B cell (primary cell): ENCODE results near the gene ANKS6. TPM values are rescaled to one million over a fixed set of nuclear protein-coding genes. Genes with fewer than 3 reads are reported as not detected.

ENCODE experiments used
- ATAC-seq: fragments of 200-7000 bp; cut with Tn5 transposase; one replicate; pipeline ENCODE4 v1.10.0; 2021; ENCODE audit warnings: low read depth, mild to moderate bottlenecking, moderate number of reproducible peaks, moderate library complexity
- CTCF ChIA-PET: fragments of 350-600 bp; sonication (Branson Sonifier 250); formaldehyde crosslinking; loops from one replicate; lab custom pipeline; 2021; ENCODE audit warnings: antibody characterized with exemption, inconsistent platforms; lab: Charles Lee
- POLR2A ChIA-PET: fragments of 350-600 bp; sonication (Branson Sonifier 250); formaldehyde crosslinking; loops from one replicate; lab custom pipeline; 2021; ENCODE audit warnings: antibody characterized with exemption; lab: Charles Lee
- DNase-seq: peaks from one replicate; pipeline ENCODE4 v3.0.0; 2013
- H2AFZ ChIP-seq: 2 replicates; pipeline ENCODE4 v1.6.1; 2012; ENCODE audit warnings: mild to moderate bottlenecking, low read depth, low read length; ENCODE audit not compliant: insufficient read depth, poor library complexity, severe bottlenecking
- H3K27ac ChIP-seq, 2 donors: 1 replicate in 1 of 2; 2 replicates in 1 of 2; pipeline ENCODE4 v1.5.1; 2012 to 2013; ENCODE audit warnings: low read length in 2 of 2, mild to moderate bottlenecking in 2 of 2, moderate library complexity in 1 of 2
- H3K27me3 ChIP-seq, 4 experiments: fragments of 200-600 bp in 1 of 4; sonication (generic) in 1 of 4; replicated peaks in 1 of 4; 1 replicate in 2 of 4; 2 replicates in 2 of 4; pipeline versions ENCODE4 v1.6.1 to v1.7.0; 2013 to 2016; ENCODE audit warnings: low read length in 3 of 4, mild to moderate bottlenecking in 2 of 4, mixed read lengths in 1 of 4, moderate library complexity in 1 of 4; ENCODE audit not compliant: insufficient read depth in 4 of 4, control insufficient read depth in 3 of 4; ENCODE audit errors: control extremely low read depth in 1 of 4
- H3K36me3 ChIP-seq, 2 experiments: replicated peaks in 1 of 2; 1 replicate in 1 of 2; 2 replicates in 1 of 2; pipeline versions ENCODE4 v1.6.1 to v1.7.1; 2013; ENCODE audit warnings: low read length in 1 of 2; ENCODE audit not compliant: insufficient read depth in 2 of 2, control insufficient read depth in 1 of 2; ENCODE audit errors: control extremely low read depth in 1 of 2, extremely low read depth in 1 of 2
- H3K4me1 ChIP-seq, 2 donors: fragments of 200-600 bp in 1 of 2; sonication (generic) in 1 of 2; 1 replicate in 1 of 2; 2 replicates in 1 of 2; pipeline versions ENCODE4 v1.5.1 to v1.6.1; 2013 to 2017; ENCODE audit warnings: low read length in 2 of 2; ENCODE audit not compliant: control insufficient read depth in 2 of 2, insufficient read depth in 2 of 2
- H3K4me2 ChIP-seq: replicated peaks from 2 replicates; pipeline ENCODE3; 2012; ENCODE audit warnings: mild to moderate bottlenecking, low read depth, low read length; ENCODE audit not compliant: poor library complexity, severe bottlenecking
- H3K4me3 ChIP-seq, 5 experiments: fragments of 200-600 bp in 1 of 5; sonication (generic) in 1 of 5; 1 replicate in 3 of 5; 2 replicates in 2 of 5; pipeline versions ENCODE4 v1.5.1 to v1.7.0; 2011 to 2016; ENCODE audit warnings: low read length in 4 of 5, mild to moderate bottlenecking in 4 of 5, low read depth in 2 of 5, control low read depth in 1 of 5, moderate library complexity in 1 of 5; ENCODE audit not compliant: insufficient read depth in 1 of 5; ENCODE audit errors: control extremely low read depth in 1 of 5, extremely low read depth in 1 of 5
- H3K79me2 ChIP-seq: fragments of 200-600 bp; sonication (generic); one replicate; pipeline ENCODE4 v1.6.0; 2016; ENCODE audit warnings: low read length; ENCODE audit not compliant: control insufficient read depth, insufficient read depth
- H3K9ac ChIP-seq: fragments of 200-600 bp; sonication (generic); 2 replicates; pipeline ENCODE4 v1.6.1; 2017; ENCODE audit warnings: mild to moderate bottlenecking, low read length, moderate library complexity
- H3K9me3 ChIP-seq, 3 donors: one replicate each; pipeline versions ENCODE4 v1.6.1 to v1.7.1; 2013; ENCODE audit warnings: low read length in 2 of 3; ENCODE audit not compliant: control insufficient read depth in 2 of 3, insufficient read depth in 1 of 3; ENCODE audit errors: control extremely low read depth in 1 of 3
- H4K20me1 ChIP-seq: 2 replicates; pipeline ENCODE4 v1.6.0; 2012; ENCODE audit warnings: mild to moderate bottlenecking, low read length; ENCODE audit not compliant: insufficient read depth, control insufficient read depth, poor library complexity, severe bottlenecking
- H3K27ac Mint-ChIP-seq: one replicate; pipeline ENCODE4 v1.8.0; 2021; ENCODE audit warnings: mixed read lengths
- H3K27me3 Mint-ChIP-seq: one replicate; pipeline ENCODE4 v1.8.0; 2021; ENCODE audit warnings: mixed read lengths
- H3K4me1 Mint-ChIP-seq: one replicate; pipeline ENCODE4 v1.8.0; 2021; ENCODE audit warnings: mixed read lengths
- H3K4me3 Mint-ChIP-seq: one replicate; pipeline ENCODE4 v1.8.0; 2021; ENCODE audit warnings: mixed read lengths
- H3K9me3 Mint-ChIP-seq: one replicate; pipeline ENCODE4 v1.8.0; 2022; ENCODE audit warnings: mixed read lengths; ENCODE audit not compliant: insufficient read depth
- EZH2 ChIP-seq: IDR thresholded peaks from 2 replicates; pipeline ENCODE4 v1.6.1; 2012; ENCODE audit warnings: borderline replicate concordance, low read depth, mild to moderate bottlenecking, moderate library complexity, low read length; ENCODE audit not compliant: insufficient read depth, poor library complexity, severe bottlenecking
- WGBS: methylation state at CpG from one replicate; pipeline ENCODE4 v1.1.5; 2013; ENCODE audit warnings: missing lambda C conversion rate; ENCODE audit not compliant: insufficient coverage; 5-methylcytosine and 5-hydroxymethylcytosine counted together
- intact Hi-C: fragments of 100-400 bp; cut with micrococcal nuclease; formaldehyde crosslinking; loops from one replicate; pipeline ENCODE4 v1.10.0; 2022
- polyA plus RNA-seq: library from polyadenylated mRNA; depleted of rRNA; stranded (reverse); fragments of >200 nt; gene quantifications from 2 replicates; pipeline ENCODE4 v1.2.3, GENCODE V29; 2012
- total RNA-seq, 2 donors: library from RNA; stranded (reverse); fragments of 120-200 nt in 1 of 2; gene quantifications; 1 replicate in 1 of 2; 2 replicates in 1 of 2; pipeline versions ENCODE4 v1.2.3 to v1.2.4, GENCODE V29; 2013 to 2022

ANKS6 gene
- total and polyA plus RNA-seq, 2 donors (not counting 1 experiment from before 2014, with no cell fraction given), result 11.4 to 16.1 TPM

- Histone ChIP-seq H3K9ac (no peak overlapping the region), H3K79me2 (no peaks in the 10 kb centered on the region), H3K27me3 (no peaks in the 10 kb centered on the region), H3K4me2 (no peak overlapping the region), H3K4me3 (no peak overlapping the region), H3K27ac (no peak overlapping the region), H3K36me3 (peaks cover 0 to 10% of the 10 kb centered on the region in 2 experiments), H3K4me1 (no peaks in the 10 kb centered on the region), H2AFZ (no peak overlapping the region), H3K9me3 (peaks cover 0 to 9% (median 0%) of the 10 kb centered on the region in 3 donors), H4K20me1 (no peaks in the 10 kb centered on the region)
- WGBS, result 100% methylated on average over 2 of the region's 8 CpGs
- intact Hi-C loops, result no loop called here
- Mint-ChIP-seq H3K4me1 (no peaks in the 10 kb centered on the region), H3K27me3 (no peaks in the 10 kb centered on the region), H3K4me3 (no peak overlapping the region), H3K27ac (no peak overlapping the region), H3K9me3 (peaks cover 6% of the 10 kb centered on the region)
- ATAC-seq, result no peak
- ChIA-PET POLR2A (no interaction called here), CTCF (no interaction called here)
- no peak for DNase-seq
- no peak for TF ChIP-seq EZH2
Measured at GRCh38 chr9:98740226-98740881, 56.0 kb downstream of the ANKS6 start.

DNA sequence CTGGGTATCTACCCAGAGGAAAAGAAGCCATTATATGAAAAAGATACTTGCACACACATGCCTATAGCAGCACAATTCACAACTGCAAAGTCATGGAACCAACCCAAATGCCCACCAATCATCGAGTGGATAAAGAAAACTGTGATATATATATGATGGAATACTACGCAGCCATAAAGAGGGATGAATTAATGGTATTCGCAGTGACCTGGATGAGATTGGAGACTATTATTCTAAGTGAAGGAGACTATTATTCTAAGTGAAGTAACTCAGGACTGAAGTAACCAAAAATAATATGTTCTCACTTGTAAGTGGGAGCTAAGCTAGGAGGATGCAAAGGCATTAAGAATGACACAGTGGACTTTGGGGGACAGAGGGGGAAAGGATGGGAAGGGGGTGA, 57.6 kb downstream of the ANKS6 start:
- Histone ChIP-seq H3K4me3 (no peak overlapping the region), H4K20me1 (no peaks in the 10 kb centered on the region), H3K4me2 (no peak overlapping the region), H2AFZ (no peak overlapping the region), H3K27ac (no peak overlapping the region), H3K36me3 (peaks cover 0 to 8% of the 10 kb centered on the region in 2 experiments), H3K4me1 (no peaks in the 10 kb centered on the region), H3K79me2 (no peaks in the 10 kb centered on the region), H3K9ac (no peak overlapping the region), H3K9me3 (peaks cover 0 to 9% (median 0%) of the 10 kb centered on the region in 3 donors), H3K27me3 (no peaks in the 10 kb centered on the region)
- ATAC-seq (no peak), DNase-seq (no peak)
- WGBS, result 100% methylated on average over 2 of the region's 3 CpGs
- Mint-ChIP-seq H3K4me1 (no peaks in the 10 kb centered on the region), H3K9me3 (peaks cover 6% of the 10 kb centered on the region), H3K27me3 (no peaks in the 10 kb centered on the region), H3K27ac (no peak overlapping the region), H3K4me3 (no peak overlapping the region)
- intact Hi-C loops, result no loop called here
- ChIA-PET POLR2A (no interaction called here), CTCF (no interaction called here)
- TF ChIP-seq EZH2, result no peak
